Measurements from ENCODE around the gene RNF149. TPM values are rescaled to one million over a fixed set of nuclear protein-coding genes. Genes with fewer than 3 reads are reported as not detected.
"Not testable (repeated sequence)": the region's sequence is repeated elsewhere in the genome, so short reads cannot be mapped to it uniquely, and the experiment has no call there.

RNF149 gene
- total RNA-seq, 2 experiments from 2014 or later = 38.7 to 39.4 TPM

GRCh38 chr2:101341901-101342624, 33.6 kb upstream of the RNF149 start:
- no peaks in the 10 kb centered on the region for H3K9me3 Mint-ChIP-seq
- no peak overlapping the region for H3K4me3 Mint-ChIP-seq
- no peaks in the 10 kb centered on the region for H3K27me3 Mint-ChIP-seq
- peak; percentile 56 for DNase-seq
- H3K36me3 Mint-ChIP-seq = no peaks in the 10 kb centered on the region
- H3K27ac Mint-ChIP-seq = no peak overlapping the region
- peaks cover 20% of the 10 kb centered on the region for H3K4me1 Mint-ChIP-seq

GRCh38 chr2:101341421-101341820, 32.9 kb upstream of the RNF149 start:
- H3K27ac Mint-ChIP-seq = no peak overlapping the region
- DNase-seq = no peak
- no peaks in the 10 kb centered on the region for H3K9me3 Mint-ChIP-seq
- peaks cover 20% of the 10 kb centered on the region for H3K4me1 Mint-ChIP-seq
- H3K27me3 Mint-ChIP-seq = no peaks in the 10 kb centered on the region
- no peak overlapping the region for H3K4me3 Mint-ChIP-seq
- no peaks in the 10 kb centered on the region for H3K36me3 Mint-ChIP-seq

- Mint-ChIP-seq H3K4me1 (peaks cover 20% of the 10 kb centered on the region), H3K27ac (no peak overlapping the region), H3K36me3 (no peaks in the 10 kb centered on the region), H3K27me3 (no peaks in the 10 kb centered on the region), H3K4me3 (no peak overlapping the region), H3K9me3 (no peaks in the 10 kb centered on the region)
- DNase-seq = no peak
Observed at GRCh38 chr2:101340141-101340551, 31.6 kb upstream of the RNF149 start.

GRCh38 chr2:101339266-101339880, 30.9 kb upstream of the RNF149 start:
- no peak for DNase-seq
- Mint-ChIP-seq H3K4me1 (peaks cover 20% of the 10 kb centered on the region), H3K27ac (no peak overlapping the region), H3K4me3 (no peak overlapping the region), H3K9me3 (no peaks in the 10 kb centered on the region), H3K27me3 (no peaks in the 10 kb centered on the region), H3K36me3 (no peaks in the 10 kb centered on the region)

- Mint-ChIP-seq H3K4me1 (peaks cover 28% of the 10 kb centered on the region), H3K27ac (no peak overlapping the region), H3K36me3 (no peaks in the 10 kb centered on the region), H3K27me3 (no peaks in the 10 kb centered on the region), H3K9me3 (no peaks in the 10 kb centered on the region), H3K4me3 (no peak overlapping the region)
- DNase-seq = no peak
Observed at GRCh38 chr2:101337877-101338276, 29.4 kb upstream of the RNF149 start.

GRCh38 chr2:101332885-101333766, 24.6 kb upstream of the RNF149 start:
- Mint-ChIP-seq H3K4me1 (peaks cover 36% of the 10 kb centered on the region), H3K27ac (peak overlapping the region; percentile 25), H3K36me3 (no peaks in the 10 kb centered on the region), H3K4me3 (no peak overlapping the region), H3K27me3 (no peaks in the 10 kb centered on the region), H3K9me3 (no peaks in the 10 kb centered on the region)
- DNase-seq = no peak

- no peaks in the 10 kb centered on the region for H3K9me3 Mint-ChIP-seq
- no peak for DNase-seq
- no peaks in the 10 kb centered on the region for H3K36me3 Mint-ChIP-seq
- H3K4me1 Mint-ChIP-seq = peaks cover 36% of the 10 kb centered on the region
- no peaks in the 10 kb centered on the region for H3K27me3 Mint-ChIP-seq
- H3K4me3 Mint-ChIP-seq = no peak overlapping the region
- no peak overlapping the region for H3K27ac Mint-ChIP-seq
Observed at GRCh38 chr2:101331202-101331601, 22.7 kb upstream of the RNF149 start.

- Mint-ChIP-seq H3K9me3 (no peaks in the 10 kb centered on the region), H3K4me3 (peak overlapping the region; percentile 3), H3K27ac (peak overlapping the region; percentile 79), H3K36me3 (no peaks in the 10 kb centered on the region), H3K4me1 (peaks cover 36% of the 10 kb centered on the region), H3K27me3 (no peaks in the 10 kb centered on the region)
- peak; percentile 44 for DNase-seq
Observed at GRCh38 chr2:101330253-101330933, 21.9 kb upstream of the RNF149 start.

- H3K4me1 Mint-ChIP-seq = peaks cover 35% of the 10 kb centered on the region
- H3K36me3 Mint-ChIP-seq = no peaks in the 10 kb centered on the region
- no peak overlapping the region for H3K27ac Mint-ChIP-seq
- H3K27me3 Mint-ChIP-seq = no peaks in the 10 kb centered on the region
- H3K4me3 Mint-ChIP-seq = no peak overlapping the region
- peaks cover 1% of the 10 kb centered on the region for H3K9me3 Mint-ChIP-seq
- DNase-seq = no peak
Observed at GRCh38 chr2:101329026-101329425, 20.5 kb upstream of the RNF149 start.

- no peak overlapping the region for H3K4me3 Mint-ChIP-seq
- no peak overlapping the region for H3K27ac Mint-ChIP-seq
- no peak for DNase-seq
- H3K4me1 Mint-ChIP-seq = peaks cover 32% of the 10 kb centered on the region
- no peaks in the 10 kb centered on the region for H3K36me3 Mint-ChIP-seq
- peaks cover 1% of the 10 kb centered on the region for H3K9me3 Mint-ChIP-seq
- no peaks in the 10 kb centered on the region for H3K27me3 Mint-ChIP-seq
Observed at GRCh38 chr2:101328474-101329007, 20.0 kb upstream of the RNF149 start.

GRCh38 chr2:101327863-101328394, 19.4 kb upstream of the RNF149 start:
- Mint-ChIP-seq H3K27me3 (no peaks in the 10 kb centered on the region), H3K9me3 (peaks cover 1% of the 10 kb centered on the region), H3K27ac (no peak overlapping the region), H3K4me1 (peaks cover 27% of the 10 kb centered on the region), H3K36me3 (no peaks in the 10 kb centered on the region), H3K4me3 (no peak overlapping the region)
- no peak for DNase-seq

- Mint-ChIP-seq H3K36me3 (no peaks in the 10 kb centered on the region), H3K9me3 (peaks cover 1% of the 10 kb centered on the region), H3K4me1 (peaks cover 13% of the 10 kb centered on the region), H3K27ac (no peak overlapping the region), H3K4me3 (no peak overlapping the region), H3K27me3 (no peaks in the 10 kb centered on the region)
- DNase-seq = no peak
Observed at GRCh38 chr2:101325425-101325824, 16.9 kb upstream of the RNF149 start.

GRCh38 chr2:101316568-101316967, 8.1 kb upstream of the RNF149 start:
- not testable (repeated sequence) for H3K9me3 Mint-ChIP-seq, H3K36me3 Mint-ChIP-seq, H3K27ac Mint-ChIP-seq, H3K4me3 Mint-ChIP-seq, DNase-seq, H3K27me3 Mint-ChIP-seq
- peaks cover 20% of the 10 kb centered on the region for H3K4me1 Mint-ChIP-seq

- Mint-ChIP-seq H3K4me1 (peaks cover 47% of the 10 kb centered on the region), H3K36me3 (peaks cover 4% of the 10 kb centered on the region), H3K9me3 (peaks cover 2% of the 10 kb centered on the region), H3K4me3 (peak overlapping the region; percentile 15), H3K27me3 (no peaks in the 10 kb centered on the region), H3K27ac (no peak overlapping the region)
- DNase-seq = no peak
Observed at GRCh38 chr2:101311696-101312017, 3.2 kb upstream of the RNF149 start.

Data from activated naive CD8-positive, alpha-beta T cell treated with anti-CD3 and anti-CD28 coated beads for 36 hours (primary cell).